A673 (cell line): ENCODE results near the gene ZNF771. TPM values are rescaled to one million over a fixed set of nuclear protein-coding genes. Genes with fewer than 3 reads are reported as not detected.
A peak's percentile ranks its signal among the peaks of the same experiment; 100 is the strongest.

ENCODE experiments used
- BruUV-seq: library from RNA; stranded (reverse); fragments of 400-500 nt; replicated peaks from 2 replicates; lab custom pipeline; 2021; lab: Mats Ljungman, UMichigan
- CTCF ChIA-PET: fragments of 300-600 bp; sonication (Branson Sonifier 250); formaldehyde crosslinking; loops from one replicate; lab custom pipeline; 2022; ENCODE audit warnings: antibody characterized with exemption; lab: Charles Lee
- POLR2A ChIA-PET: fragments of 300-600 bp; sonication (Branson Sonifier 250); formaldehyde crosslinking; loops from one replicate; lab custom pipeline; 2022; ENCODE audit warnings: antibody characterized with exemption; ENCODE audit not compliant: low non-redundant PET; lab: Charles Lee
- DNase-seq: peaks from one replicate; pipeline ENCODE4 v3.0.0-alpha.2; 2015; ENCODE audit warnings: low spot score
- H3K27ac ChIP-seq: fragments of 200-600 bp; sonication (generic); 2 replicates; pipeline ENCODE4 v1.5.1; 2016; ENCODE audit warnings: mixed run types, low read depth, mild to moderate bottlenecking, mixed read lengths, antibody characterized with exemption, low read length; ENCODE audit not compliant: poor library complexity, severe bottlenecking
- H3K27me3 ChIP-seq: fragments of 200-600 bp; sonication (generic); replicated peaks from 2 replicates; pipeline ENCODE4 v1.6.1; 2017; ENCODE audit warnings: mixed run types, low read depth, mild to moderate bottlenecking, mixed read lengths, antibody characterized with exemption, low read length; ENCODE audit not compliant: insufficient read depth, poor library complexity
- H3K36me3 ChIP-seq: fragments of 200-600 bp; sonication (generic); 2 replicates; pipeline ENCODE4 v1.6.1; 2016; ENCODE audit warnings: mixed run types, mild to moderate bottlenecking, mixed read lengths, antibody characterized with exemption, low read length; ENCODE audit not compliant: insufficient read depth, poor library complexity, severe bottlenecking
- H3K4me1 ChIP-seq: fragments of 200-600 bp; sonication (generic); 2 replicates; pipeline ENCODE4 v1.6.1; 2017; ENCODE audit warnings: mixed run types, mild to moderate bottlenecking, mixed read lengths, antibody characterized with exemption, low read length; ENCODE audit not compliant: insufficient read depth, poor library complexity, severe bottlenecking
- H3K4me3 ChIP-seq: fragments of 200-600 bp; sonication (generic); 2 replicates; pipeline ENCODE4 v1.5.1; 2016; ENCODE audit warnings: low read depth, mixed run types, mild to moderate bottlenecking, mixed read lengths, low read length; ENCODE audit not compliant: poor library complexity, severe bottlenecking
- H3K9me3 ChIP-seq: fragments of 200-600 bp; sonication (generic); 2 replicates; pipeline ENCODE4 v1.6.1; 2016; ENCODE audit warnings: mixed run types, low read depth, mild to moderate bottlenecking, mixed read lengths, antibody characterized with exemption, low read length; ENCODE audit not compliant: poor library complexity, severe bottlenecking
- CTCF ChIP-seq: fragments of 300-800, 200-600 bp; sonication (generic); conservative IDR thresholded peaks from 2 replicates; pipeline ENCODE4 v1.5.1; 2017; ENCODE audit warnings: low read depth, mild to moderate bottlenecking, antibody characterized with exemption, low read length, moderate library complexity, mixed read lengths
- EZH2 ChIP-seq: fragments of 200-600 bp; sonication (generic); IDR thresholded peaks from 2 replicates; pipeline ENCODE4 v1.6.1; 2017; ENCODE audit warnings: borderline replicate concordance, low read depth, mild to moderate bottlenecking, mixed read lengths, antibody characterized with exemption, low read length; ENCODE audit not compliant: poor library complexity, severe bottlenecking
- intact Hi-C: fragments of 100-400 bp; cut with micrococcal nuclease; formaldehyde crosslinking; loops from one replicate; pipeline ENCODE4 v1.10.0; 2022; ENCODE audit not compliant: unreplicated experiment
- total RNA-seq: library from RNA; stranded (reverse); gene quantifications from 2 replicates; pipeline ENCODE4 v1.2.3, GENCODE V29; 2021

Gene ZNF771
- total RNA-seq, 1 experiment from 2014 or later: 22.2 TPM

GRCh38 chr16:30418350-30419181 is 11.2 kb downstream of the ZNF771 start:
- Histone ChIP-seq H3K36me3 (peaks cover 29% of the 10 kb centered on the region), H3K27ac (peak overlapping the region; percentile 70), H3K4me3 (peak overlapping the region; percentile 53), H3K4me1 (peaks cover 4% of the 10 kb centered on the region), H3K9me3 (no peaks in the 10 kb centered on the region), H3K27me3 (no peaks in the 10 kb centered on the region)
- TF ChIP-seq EZH2 (no peak), CTCF (no peak; the same call in 1 of the 2 replicates)
- ChIA-PET CTCF (interaction anchor here (0.6 to 1.4 kb wide), 8 partner anchors 9 to 275 kb away, joined by 3 to 18 read pairs (median 6); partner anchors contain the start of gene DCTPP1), POLR2A (interaction anchor here (0.6 to 0.8 kb wide), 4 partner anchors 10 to 93 kb away, joined by 3 to 9 read pairs (median 3); partner anchors contain the start of gene DCTPP1)
- no TSS peak for BruUV-seq
- intact Hi-C loops: no loop called here
- no peak for DNase-seq

- ChIA-PET CTCF (interaction anchor here (1.3 kb wide), 1 partner anchor 11 kb away, joined by 3 read pairs; no protein-coding TSS in a partner anchor), POLR2A (no interaction called here)
- H3K9me3 ChIP-seq: no peaks in the 10 kb centered on the region
- intact Hi-C loops: no loop called here
- TF ChIP-seq CTCF: no peak
- no peak for TF ChIP-seq EZH2
- BruUV-seq: no TSS peak
- peaks cover 29% of the 10 kb centered on the region for H3K36me3 ChIP-seq
- peaks cover 4% of the 10 kb centered on the region for H3K4me1 ChIP-seq
- no peak for DNase-seq
- no peak overlapping the region for H3K27ac ChIP-seq
- H3K4me3 ChIP-seq: no peak overlapping the region
- H3K27me3 ChIP-seq: no peaks in the 10 kb centered on the region
These were observed 13.6 kb downstream of the ZNF771 start for GRCh38 chr16:30421010-30421409.

GRCh38 chr16:30428055-30428454 is 20.6 kb downstream of the ZNF771 start:
- POLR2A ChIA-PET: no interaction called here
- no TSS peak for BruUV-seq
- peaks cover 18% of the 10 kb centered on the region for H3K36me3 ChIP-seq

More at GRCh38 chr16:30428055-30428454, 20.6 kb downstream of the ZNF771 start:
- CTCF ChIA-PET: no interaction called here
- H3K27me3 ChIP-seq: no peaks in the 10 kb centered on the region
- no peak for DNase-seq
- H3K4me1 ChIP-seq: peaks cover 10% of the 10 kb centered on the region
- H3K27ac ChIP-seq: no peak overlapping the region
- TF ChIP-seq CTCF (no peak), EZH2 (no peak)
- intact Hi-C loops: no loop called here
- H3K9me3 ChIP-seq: no peaks in the 10 kb centered on the region
- H3K4me3 ChIP-seq: no peak overlapping the region
